ENCODE data around the gene C1QTNF9B. TPM values are rescaled to one million over a fixed set of nuclear protein-coding genes. Genes with fewer than 3 reads are reported as not detected.
"Not testable (repeated sequence)": the region's sequence is repeated elsewhere in the genome, so short reads cannot be mapped to it uniquely, and the experiment has no call there.

The C1QTNF9B gene
- total RNA-seq, 2 donors from 2014 or later = not detected

DNA sequence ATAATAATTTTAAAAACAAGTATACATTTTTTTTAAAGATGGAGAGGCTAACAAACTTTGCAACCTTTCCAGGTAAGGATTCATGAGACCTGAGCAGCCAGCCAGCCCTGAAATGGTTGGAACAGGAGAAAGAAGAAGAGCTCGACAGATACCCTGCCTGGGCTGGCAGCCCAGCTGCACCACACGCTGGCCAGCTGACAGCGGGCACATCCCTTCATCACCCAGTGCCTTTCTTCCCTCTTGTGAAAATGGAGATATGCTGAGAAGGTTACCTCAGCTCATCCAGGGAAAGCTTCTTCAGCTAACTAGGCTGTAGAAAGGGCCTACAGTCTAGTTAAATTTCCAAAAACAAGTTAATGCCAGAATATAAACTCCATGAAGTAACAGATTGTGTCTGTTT, 12.9 kb downstream of the C1QTNF9B start:
- H3K4me3 Mint-ChIP-seq, ATAC-seq: not testable (repeated sequence)

DNA sequence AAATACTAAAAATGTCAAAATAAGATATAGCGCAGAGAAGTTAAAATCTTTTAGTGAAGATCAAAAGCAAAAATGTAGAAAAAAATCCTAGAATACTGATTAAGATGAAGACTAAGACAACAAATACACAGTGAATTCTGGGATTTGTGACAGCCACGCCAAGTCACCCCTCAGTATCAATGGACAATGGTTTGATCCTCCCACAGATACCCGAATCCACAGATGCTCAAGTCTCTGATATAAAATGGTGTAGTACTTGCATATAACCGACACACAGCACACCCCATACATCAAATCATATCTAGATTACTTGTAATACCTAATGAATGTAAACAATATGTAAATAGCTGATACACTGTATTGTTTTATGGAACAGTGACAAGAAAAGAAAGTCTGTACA, 14.0 kb downstream of the C1QTNF9B start:
- H3K4me1 Mint-ChIP-seq = peaks cover 11% of the 10 kb centered on the region
- H3K36me3 Mint-ChIP-seq (ENCODE audit: low read depth) = peaks cover 10% of the 10 kb centered on the region
- ATAC-seq = no peak
- H3K9me3 ChIP-seq (ENCODE audit: control insufficient read depth, low read length, poor library complexity, severe bottlenecking) = no peaks in the 10 kb centered on the region
- no peak overlapping the region for H3K4me3 Mint-ChIP-seq
- no peak for DNase-seq
- no peak overlapping the region for H3K27ac Mint-ChIP-seq
- H3K27me3 Mint-ChIP-seq = no peaks in the 10 kb centered on the region

More for the DNA sequence above, 12.9 kb downstream of the C1QTNF9B start:
- H3K9me3 ChIP-seq (ENCODE audit: control insufficient read depth, low read length, poor library complexity, severe bottlenecking); DNase-seq; H3K27ac Mint-ChIP-seq; H3K36me3 Mint-ChIP-seq (ENCODE audit: low read depth); H3K27me3 Mint-ChIP-seq: not testable (repeated sequence)
- H3K4me1 Mint-ChIP-seq = peaks cover 14% of the 10 kb centered on the region

DNA sequence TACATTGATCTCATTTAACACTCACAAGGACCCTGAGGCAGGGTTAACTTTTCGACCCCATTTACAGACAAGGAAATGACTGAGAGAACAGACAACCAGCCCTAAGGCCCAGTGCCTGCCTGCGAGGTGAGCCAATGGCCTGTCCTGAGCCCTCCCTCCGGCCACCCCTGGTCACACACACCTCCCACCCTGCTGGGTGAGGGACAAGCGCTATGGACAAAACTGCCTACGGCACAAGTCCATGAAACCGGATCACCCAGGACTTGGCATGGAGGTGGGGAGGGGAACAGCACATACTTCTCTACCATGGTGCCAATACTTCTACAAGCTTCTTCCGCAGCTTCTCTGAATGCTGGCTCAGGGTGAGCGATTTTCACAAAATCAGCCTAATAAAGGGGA, 15.9 kb downstream of the C1QTNF9B start:
- not testable (repeated sequence) for H3K4me3 Mint-ChIP-seq; H3K27ac Mint-ChIP-seq; H3K4me1 Mint-ChIP-seq; H3K27me3 Mint-ChIP-seq; ATAC-seq; DNase-seq; H3K9me3 ChIP-seq (ENCODE audit: control insufficient read depth, low read length, poor library complexity, severe bottlenecking)
- H3K36me3 Mint-ChIP-seq (ENCODE audit: low read depth) = peaks cover 10% of the 10 kb centered on the region

DNA sequence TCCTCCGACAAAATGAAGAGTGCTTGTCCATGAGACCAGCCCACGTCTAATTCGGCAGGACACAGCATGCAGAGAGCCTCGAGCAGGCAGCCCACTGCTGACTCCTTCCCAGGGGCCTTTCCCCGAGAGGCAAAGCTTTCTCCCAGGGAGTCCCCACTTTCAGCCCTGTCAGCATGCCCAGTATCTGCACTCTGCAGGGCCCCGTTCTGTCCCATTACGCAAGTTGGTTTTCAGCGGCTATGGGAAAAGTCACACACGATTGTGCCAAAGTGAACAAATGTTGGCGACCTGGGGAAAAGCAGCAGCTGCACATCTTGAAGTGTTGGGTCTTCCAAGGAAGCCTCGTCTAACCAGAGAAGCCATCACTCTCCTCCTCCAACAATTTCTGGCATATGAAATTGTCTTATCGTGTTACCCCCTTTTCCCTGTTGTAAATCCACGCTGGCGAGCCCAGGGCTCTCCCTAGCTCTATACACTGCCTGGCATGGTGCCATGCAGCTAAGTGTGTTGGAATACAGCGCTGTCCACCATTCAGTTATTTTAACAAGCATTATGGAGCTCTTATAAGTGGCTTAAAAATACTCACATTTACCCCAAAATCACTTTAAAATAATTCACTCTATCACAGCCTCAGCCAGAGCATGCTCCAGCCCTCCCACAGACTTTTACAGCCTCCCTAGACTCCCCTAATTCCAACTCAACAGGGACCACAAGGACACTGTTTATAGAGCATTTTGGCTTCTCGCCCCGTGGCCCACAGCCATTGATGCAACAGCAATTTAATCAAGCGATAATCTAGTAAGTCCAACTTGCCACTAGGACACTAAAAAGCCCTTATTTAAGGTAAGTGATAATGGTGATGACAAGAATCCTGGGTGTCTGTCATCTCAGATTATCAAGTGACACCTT, 16.6 kb downstream of the C1QTNF9B start:
- H3K4me1 Mint-ChIP-seq; ATAC-seq; H3K27ac Mint-ChIP-seq; H3K27me3 Mint-ChIP-seq; H3K9me3 ChIP-seq (ENCODE audit: control insufficient read depth, low read length, poor library complexity, severe bottlenecking); DNase-seq: not testable (repeated sequence)
- H3K4me3 Mint-ChIP-seq = peak overlapping the region; percentile 36
- H3K36me3 Mint-ChIP-seq (ENCODE audit: low read depth) = peaks cover 10% of the 10 kb centered on the region

DNA sequence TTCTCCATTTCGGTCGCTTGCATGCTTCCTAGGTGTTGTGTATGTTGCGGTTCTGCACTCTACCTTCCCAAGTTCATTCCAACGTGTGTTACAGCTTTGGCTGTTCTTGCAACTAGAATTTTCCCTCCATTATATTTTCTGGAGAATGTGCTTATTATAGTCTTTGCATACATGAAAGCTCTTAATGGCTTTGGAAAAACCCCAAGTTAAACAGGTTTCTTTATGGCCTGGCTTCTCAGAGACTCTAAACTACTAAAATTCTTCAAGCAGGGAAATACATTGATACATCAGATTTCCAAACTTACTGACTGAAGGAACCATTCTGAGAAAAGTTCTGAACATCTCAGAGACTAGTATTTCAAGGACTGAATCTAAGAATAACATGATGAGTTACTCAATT, 20.0 kb downstream of the C1QTNF9B start:
- no peaks in the 10 kb centered on the region for H3K27me3 Mint-ChIP-seq

DNA sequence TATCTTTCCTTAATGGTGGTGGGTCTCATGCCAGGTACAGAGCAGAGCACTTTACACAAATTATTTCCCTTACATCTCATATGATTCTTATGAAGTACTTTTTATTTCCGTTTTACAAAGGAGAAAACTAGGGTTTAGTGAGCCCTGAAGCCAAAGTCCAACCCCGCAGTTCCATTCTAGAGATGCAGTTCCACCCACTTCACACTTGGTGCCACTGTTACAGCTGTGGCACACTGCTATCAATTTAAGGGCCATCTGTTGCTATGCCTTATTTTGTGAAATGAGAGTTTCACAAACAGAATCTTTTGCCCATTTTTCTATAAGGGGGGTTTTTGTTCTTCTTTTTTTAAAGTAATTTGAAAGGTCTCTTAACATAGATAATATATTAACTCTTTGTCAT, 21.0 kb downstream of the C1QTNF9B start:
- Mint-ChIP-seq H3K4me1 (peaks cover 3% of the 10 kb centered on the region), H3K4me3 (no peak overlapping the region), H3K27me3 (no peaks in the 10 kb centered on the region), H3K36me3 (ENCODE audit: low read depth) (peaks cover 4% of the 10 kb centered on the region), H3K27ac (no peak overlapping the region)
- DNase-seq = no peak
- H3K9me3 ChIP-seq (ENCODE audit: control insufficient read depth, low read length, poor library complexity, severe bottlenecking) = no peaks in the 10 kb centered on the region
- no peak for ATAC-seq

More for the DNA sequence above, 20.0 kb downstream of the C1QTNF9B start:
- ATAC-seq (no peak), DNase-seq (no peak)
- Mint-ChIP-seq H3K4me1 (peaks cover 3% of the 10 kb centered on the region), H3K27ac (no peak overlapping the region), H3K4me3 (no peak overlapping the region), H3K36me3 (ENCODE audit: low read depth) (peaks cover 4% of the 10 kb centered on the region)
- H3K9me3 ChIP-seq (ENCODE audit: control insufficient read depth, low read length, poor library complexity, severe bottlenecking) = no peaks in the 10 kb centered on the region

DNA sequence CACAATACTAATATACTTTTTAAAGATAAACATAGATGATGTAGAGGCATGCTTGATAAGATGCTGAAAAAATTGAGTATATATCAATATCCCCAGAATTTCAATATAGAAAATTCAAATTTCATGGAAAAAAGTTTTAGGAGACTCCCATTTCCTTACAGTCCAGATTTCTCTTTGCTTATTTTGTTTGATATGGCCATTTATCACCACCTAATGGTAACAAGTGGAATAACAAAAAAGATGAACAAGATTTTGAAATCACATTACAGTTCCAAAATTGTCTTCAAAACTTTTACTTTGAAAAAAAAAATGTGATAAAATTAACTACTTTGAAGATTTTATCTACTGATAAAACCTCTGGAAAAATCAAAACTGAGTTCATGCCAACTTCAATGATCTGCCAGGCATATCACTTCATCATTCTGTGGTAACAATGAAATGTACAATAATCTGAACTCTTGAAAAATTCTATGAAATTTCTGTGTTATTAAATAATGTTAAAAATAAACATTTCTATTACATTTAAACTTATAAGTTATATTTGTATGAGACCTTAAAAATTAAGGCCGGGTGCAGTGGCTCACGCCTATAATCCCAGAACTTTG, 25.6 kb downstream of the C1QTNF9B start:
- Mint-ChIP-seq H3K27me3 (no peaks in the 10 kb centered on the region), H3K27ac (no peak overlapping the region)
- no peak for DNase-seq

DNA sequence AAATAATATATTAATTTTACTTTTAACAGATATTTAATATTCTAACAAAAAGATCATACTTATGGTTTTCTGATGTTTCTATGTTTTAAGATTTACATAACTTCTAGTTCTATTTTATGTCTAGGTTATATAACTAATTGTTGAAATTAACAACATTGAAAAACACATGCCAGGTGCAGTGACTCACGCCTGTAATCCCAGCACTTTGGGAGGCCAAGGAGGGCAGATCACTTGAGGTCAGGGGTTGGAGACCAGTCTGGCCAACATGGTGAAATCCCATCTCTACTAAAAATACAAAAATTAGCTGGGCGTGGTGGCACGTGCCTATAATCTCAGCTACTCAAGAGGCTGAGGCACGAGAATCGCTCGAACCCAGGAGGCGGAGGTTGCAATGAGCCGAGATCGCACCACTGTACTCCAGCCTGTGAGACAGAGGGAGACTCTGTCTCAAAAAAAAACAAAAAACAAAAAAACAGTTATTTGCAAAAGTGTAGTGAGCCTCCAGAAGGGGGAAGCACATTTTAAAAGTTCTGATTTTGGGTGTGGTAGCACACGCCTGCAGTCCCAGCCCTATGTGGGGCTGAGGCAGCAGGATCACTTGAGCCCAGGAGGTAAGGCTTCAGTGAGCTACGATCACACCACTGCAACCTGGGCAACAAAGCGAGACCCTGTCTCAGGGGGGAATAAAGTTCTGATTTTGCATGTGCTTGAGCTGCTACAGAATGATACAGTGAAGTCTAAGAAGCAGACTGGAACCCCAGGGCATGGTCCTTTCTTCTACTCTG, 26.8 kb downstream of the C1QTNF9B start:
- H3K9me3 ChIP-seq (ENCODE audit: control insufficient read depth, low read length, poor library complexity, severe bottlenecking) = no peaks in the 10 kb centered on the region
- Mint-ChIP-seq H3K27me3 (no peaks in the 10 kb centered on the region), H3K27ac (no peak overlapping the region), H3K4me3 (no peak overlapping the region), H3K36me3 (ENCODE audit: low read depth) (no peaks in the 10 kb centered on the region), H3K4me1 (peaks cover 2% of the 10 kb centered on the region)
- DNase-seq = no peak
- ATAC-seq = no peak

More for the DNA sequence above, 25.6 kb downstream of the C1QTNF9B start:
- no peaks in the 10 kb centered on the region for H3K9me3 ChIP-seq (ENCODE audit: control insufficient read depth, low read length, poor library complexity, severe bottlenecking)
- no peaks in the 10 kb centered on the region for H3K36me3 Mint-ChIP-seq (ENCODE audit: low read depth)
- no peak for ATAC-seq
- H3K4me3 Mint-ChIP-seq = no peak overlapping the region
- H3K4me1 Mint-ChIP-seq = peaks cover 3% of the 10 kb centered on the region

DNA sequence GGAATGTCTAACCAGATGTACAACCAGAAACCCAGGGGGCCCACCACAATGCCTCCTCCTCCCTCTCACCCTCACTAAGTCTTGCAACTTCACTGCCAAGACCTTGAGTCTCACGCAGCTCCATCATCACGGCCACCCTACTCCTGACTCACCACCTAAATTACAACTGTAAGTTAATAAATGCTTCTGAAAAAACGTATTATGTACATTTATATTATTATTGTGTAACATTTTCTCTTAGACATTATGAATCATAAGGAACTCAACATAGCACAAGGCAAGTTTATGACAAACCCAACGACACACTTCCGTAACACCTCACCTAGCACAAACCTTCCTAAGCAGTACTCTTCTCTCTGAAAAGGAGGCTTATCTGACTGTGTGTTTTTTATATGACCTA, 28.8 kb downstream of the C1QTNF9B start:
- Mint-ChIP-seq H3K27ac (no peak overlapping the region), H3K36me3 (ENCODE audit: low read depth) (no peaks in the 10 kb centered on the region), H3K4me3 (no peak overlapping the region), H3K27me3 (no peaks in the 10 kb centered on the region), H3K4me1 (peaks cover 2% of the 10 kb centered on the region)
- ATAC-seq (no peak), DNase-seq (no peak)
- H3K9me3 ChIP-seq (ENCODE audit: control insufficient read depth, low read length, poor library complexity, severe bottlenecking) = no peaks in the 10 kb centered on the region

DNA sequence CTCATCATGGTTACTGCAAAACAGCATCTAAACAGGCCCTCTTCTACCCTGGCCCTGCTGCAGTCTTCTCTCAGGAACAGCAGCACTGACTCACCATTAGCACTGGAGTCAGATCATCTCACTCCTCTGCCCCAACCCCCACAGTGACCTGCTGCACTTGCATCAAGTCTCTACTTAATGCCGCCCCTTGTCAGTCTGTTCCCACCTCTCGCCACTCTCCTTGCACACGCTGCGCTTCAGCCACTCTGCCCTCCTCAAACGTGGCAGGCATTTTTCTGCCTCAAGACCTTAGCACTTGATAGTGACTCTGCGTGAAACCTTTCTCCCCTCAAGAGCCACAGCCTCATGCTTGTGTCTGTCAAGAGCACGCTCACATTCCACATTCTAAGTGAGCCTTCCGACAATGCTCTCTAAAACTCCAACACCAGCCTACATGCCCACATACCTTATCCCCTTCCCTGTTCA, 30.2 kb downstream of the C1QTNF9B start:
- Mint-ChIP-seq H3K27ac (no peak overlapping the region), H3K36me3 (ENCODE audit: low read depth) (no peaks in the 10 kb centered on the region), H3K4me3 (no peak overlapping the region), H3K27me3 (no peaks in the 10 kb centered on the region), H3K4me1 (peaks cover 2% of the 10 kb centered on the region)
- no peaks in the 10 kb centered on the region for H3K9me3 ChIP-seq (ENCODE audit: control insufficient read depth, low read length, poor library complexity, severe bottlenecking)
- ATAC-seq (no peak), DNase-seq (no peak)

DNA sequence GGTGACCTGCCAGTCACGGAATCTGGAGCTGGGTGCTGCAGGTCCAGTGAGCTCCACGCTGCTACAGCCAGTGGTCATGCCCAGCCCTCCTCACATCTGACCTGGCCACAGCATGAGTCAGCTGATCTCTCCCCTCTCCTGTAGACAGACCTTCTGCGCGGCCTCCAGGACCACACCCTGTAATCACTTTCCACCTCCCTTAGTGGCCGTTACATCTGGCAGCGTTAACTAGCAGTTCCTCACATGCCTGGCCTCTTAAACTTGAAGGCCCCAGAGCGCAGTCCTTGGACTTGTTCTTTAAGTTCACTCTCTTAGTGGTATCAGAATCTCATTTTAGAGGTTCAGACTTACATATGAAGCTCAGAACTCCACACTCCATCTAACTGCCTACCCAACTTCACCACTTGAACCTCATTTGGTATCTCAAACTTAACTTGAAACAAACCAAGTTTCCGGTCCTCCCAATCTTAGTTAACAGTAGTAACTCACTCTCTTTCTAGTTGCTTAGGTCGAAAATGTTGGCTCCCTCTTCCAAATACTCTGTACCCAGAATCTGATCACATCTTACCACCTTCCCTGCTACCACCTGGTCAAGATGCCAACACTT, 30.8 kb downstream of the C1QTNF9B start:
- Mint-ChIP-seq H3K4me3 (no peak overlapping the region), H3K36me3 (ENCODE audit: low read depth) (peaks cover under 1% of the 10 kb centered on the region), H3K27ac (peak overlapping the region; percentile 37), H3K4me1 (peaks cover 2% of the 10 kb centered on the region), H3K27me3 (no peaks in the 10 kb centered on the region)
- ATAC-seq = no peak
- no peak for DNase-seq
- H3K9me3 ChIP-seq (ENCODE audit: control insufficient read depth, low read length, poor library complexity, severe bottlenecking) = no peaks in the 10 kb centered on the region

DNA sequence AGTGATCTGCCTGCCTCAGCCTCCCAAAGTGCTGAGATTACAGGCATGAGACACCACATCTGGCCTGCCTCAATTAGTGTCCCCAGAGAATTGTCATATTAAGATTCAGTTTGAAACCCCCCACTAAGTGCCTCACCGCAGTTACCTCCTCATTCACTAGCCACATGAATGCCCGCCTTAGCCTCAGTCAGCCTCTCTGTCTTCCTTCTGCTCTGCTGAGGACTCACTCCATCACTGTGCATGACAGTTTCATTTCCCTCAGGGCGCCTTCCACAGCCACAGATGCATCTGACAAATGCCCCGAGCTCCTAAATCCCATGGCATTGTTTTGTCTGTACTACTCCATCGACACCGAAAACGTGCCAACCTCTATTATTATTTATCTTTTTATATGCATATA, 31.4 kb downstream of the C1QTNF9B start:
- ATAC-seq (no peak), DNase-seq (no peak)
- Mint-ChIP-seq H3K27me3 (no peaks in the 10 kb centered on the region), H3K27ac (peak overlapping the region; percentile 37), H3K4me3 (no peak overlapping the region), H3K36me3 (ENCODE audit: low read depth) (peaks cover 3% of the 10 kb centered on the region), H3K4me1 (peaks cover 2% of the 10 kb centered on the region)
- no peaks in the 10 kb centered on the region for H3K9me3 ChIP-seq (ENCODE audit: control insufficient read depth, low read length, poor library complexity, severe bottlenecking)

DNA sequence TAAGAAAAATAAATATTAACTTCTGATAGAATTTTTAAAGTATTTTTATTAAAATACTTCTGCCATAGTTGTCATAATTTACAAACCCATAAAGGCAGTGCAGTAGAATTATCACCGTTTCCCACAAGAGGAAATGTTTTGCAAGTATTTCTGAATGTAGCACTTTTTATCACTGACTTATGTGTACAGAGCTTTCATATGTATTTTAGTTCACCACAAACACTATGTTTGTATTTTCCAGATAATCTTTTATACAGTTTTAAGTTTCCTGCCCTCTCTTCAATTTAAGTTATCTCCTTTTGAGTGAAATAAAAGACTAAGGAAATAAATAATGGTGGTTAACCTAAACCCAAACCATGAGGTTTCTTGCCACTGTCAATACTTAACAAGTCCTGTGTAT, 32.3 kb downstream of the C1QTNF9B start:
- Mint-ChIP-seq H3K27me3 (no peaks in the 10 kb centered on the region), H3K27ac (no peak overlapping the region), H3K4me1 (peaks cover 9% of the 10 kb centered on the region), H3K4me3 (no peak overlapping the region), H3K36me3 (ENCODE audit: low read depth) (peaks cover 10% of the 10 kb centered on the region)
- no peak for DNase-seq
- ATAC-seq = no peak
- H3K9me3 ChIP-seq (ENCODE audit: control insufficient read depth, low read length, poor library complexity, severe bottlenecking) = no peaks in the 10 kb centered on the region
